ENCODE measurements around the gene STXBP4. TPM values are rescaled to one million over a fixed set of nuclear protein-coding genes. Genes with fewer than 3 reads are reported as not detected.
A peak's percentile ranks its signal among the peaks of the same experiment; 100 is the strongest.

The STXBP4 gene
- polyA plus RNA-seq, 1 donor (not counting 4 experiments of a cell fraction or from before 2014, with no cell fraction given), result 4.2 TPM

DNA sequence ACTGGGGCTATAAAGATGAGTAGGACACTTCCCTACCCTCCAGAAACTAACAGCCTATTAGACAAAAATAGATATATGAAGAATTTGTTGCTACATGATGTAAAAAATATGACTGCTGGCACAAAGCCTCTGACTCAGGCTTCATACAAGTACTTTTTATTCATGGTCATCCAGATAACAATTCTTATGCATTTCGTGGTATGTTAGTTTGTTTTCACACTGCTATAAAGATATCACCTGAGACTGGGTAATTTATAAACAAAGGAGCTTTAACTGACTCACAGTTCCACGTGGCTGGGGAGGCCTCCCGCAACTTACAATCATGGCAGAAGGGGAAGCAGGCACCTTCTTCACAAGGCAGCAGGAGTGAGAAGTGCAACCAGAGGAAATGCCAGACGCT is 183.7 kb downstream of the STXBP4 start:
- Histone ChIP-seq H3K4me3 (ENCODE audit: control insufficient read depth in 2 of 3, extremely low read depth in 1 of 3, insufficient read depth in 2 of 3, low read depth in 1 of 3, low read length in 3 of 3) (no peak overlapping the region), H3K4me1 (ENCODE audit: control insufficient read depth, extremely low read depth, insufficient read depth, low read length) (peaks cover 2% of the 10 kb centered on the region), H3K9me3 (ENCODE audit: control insufficient read depth, low read depth, low read length) (no peaks in the 10 kb centered on the region), H3K27ac (ENCODE audit: control insufficient read depth, insufficient read depth, low read length) (no peak overlapping the region), H3K27me3 (ENCODE audit: control insufficient read depth, extremely low read depth, insufficient read depth, low read length) (no peaks in the 10 kb centered on the region), H3K4me2 (ENCODE audit: control insufficient read depth, extremely low read depth, insufficient read depth, low read depth, low read length) (no peak overlapping the region), H2AFZ (ENCODE audit: control insufficient read depth, low read length) (no peak overlapping the region), H3K36me3 (ENCODE audit: control insufficient read depth in 2 of 2, extremely low read depth in 1 of 2, insufficient read depth in 2 of 2, low read length in 2 of 2) (no peaks in the 10 kb centered on the region), H3K9ac (ENCODE audit: control insufficient read depth, extremely low read depth, insufficient read depth, low read length) (no peak overlapping the region), H3K79me2 (ENCODE audit: control insufficient read depth, insufficient read depth, low read length) (no peaks in the 10 kb centered on the region), H3K9me1 (ENCODE audit: control insufficient read depth, extremely low read depth, insufficient read depth, low read length) (no peaks in the 10 kb centered on the region), H4K20me1 (ENCODE audit: control insufficient read depth, extremely low read depth, insufficient read depth, low read length) (no peaks in the 10 kb centered on the region)
- FAIRE-seq, result peak; percentile 9
- no peak for TF ChIP-seq EZH2 (IDR thresholded peaks at IDR 0.05; ENCODE audit: low read length)
- TF ChIP-seq, protein P1, sequence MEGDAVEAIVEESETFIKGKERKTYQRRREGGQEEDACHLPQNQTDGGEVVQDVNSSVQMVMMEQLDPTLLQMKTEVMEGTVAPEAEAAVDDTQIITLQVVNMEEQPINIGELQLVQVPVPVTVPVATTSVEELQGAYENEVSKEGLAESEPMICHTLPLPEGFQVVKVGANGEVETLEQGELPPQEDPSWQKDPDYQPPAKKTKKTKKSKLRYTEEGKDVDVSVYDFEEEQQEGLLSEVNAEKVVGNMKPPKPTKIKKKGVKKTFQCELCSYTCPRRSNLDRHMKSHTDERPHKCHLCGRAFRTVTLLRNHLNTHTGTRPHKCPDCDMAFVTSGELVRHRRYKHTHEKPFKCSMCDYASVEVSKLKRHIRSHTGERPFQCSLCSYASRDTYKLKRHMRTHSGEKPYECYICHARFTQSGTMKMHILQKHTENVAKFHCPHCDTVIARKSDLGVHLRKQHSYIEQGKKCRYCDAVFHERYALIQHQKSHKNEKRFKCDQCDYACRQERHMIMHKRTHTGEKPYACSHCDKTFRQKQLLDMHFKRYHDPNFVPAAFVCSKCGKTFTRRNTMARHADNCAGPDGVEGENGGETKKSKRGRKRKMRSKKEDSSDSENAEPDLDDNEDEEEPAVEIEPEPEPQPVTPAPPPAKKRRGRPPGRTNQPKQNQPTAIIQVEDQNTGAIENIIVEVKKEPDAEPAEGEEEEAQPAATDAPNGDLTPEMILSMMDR (optimal IDR thresholded peaks at IDR 0.05 in 1 of 3, IDR thresholded peaks at IDR 0.05 in 1 of 3, conservative IDR thresholded peaks at IDR 0.05 in 1 of 3; ENCODE audit: extremely low read depth in 1 of 3, insufficient read depth in 2 of 3, low read length in 3 of 3), result no peak
- dilution Hi-C loops (cut with MboI; ENCODE audit: extremely low pct_ligation_motif_present, low sequenced_read_pairs), result no loop called here
- no peak for DNase-seq (ENCODE audit: low read depth, low spot score)

GRCh38 chr17:55154101-55154500 is 185.5 kb downstream of the STXBP4 start:
- Histone ChIP-seq H3K4me2 (ENCODE audit: control insufficient read depth, extremely low read depth, insufficient read depth, low read depth, low read length) (no peak overlapping the region), H2AFZ (ENCODE audit: control insufficient read depth, low read length) (no peak overlapping the region), H3K79me2 (ENCODE audit: control insufficient read depth, insufficient read depth, low read length) (no peaks in the 10 kb centered on the region), H3K27ac (ENCODE audit: control insufficient read depth, insufficient read depth, low read length) (no peak overlapping the region), H4K20me1 (ENCODE audit: control insufficient read depth, extremely low read depth, insufficient read depth, low read length) (no peaks in the 10 kb centered on the region), H3K9me1 (ENCODE audit: control insufficient read depth, extremely low read depth, insufficient read depth, low read length) (no peaks in the 10 kb centered on the region), H3K36me3 (ENCODE audit: control insufficient read depth in 2 of 2, extremely low read depth in 1 of 2, insufficient read depth in 2 of 2, low read length in 2 of 2) (no peaks in the 10 kb centered on the region), H3K9ac (ENCODE audit: control insufficient read depth, extremely low read depth, insufficient read depth, low read length) (no peak overlapping the region), H3K9me3 (ENCODE audit: control insufficient read depth, low read depth, low read length) (no peaks in the 10 kb centered on the region), H3K4me3 (ENCODE audit: control insufficient read depth in 2 of 3, extremely low read depth in 1 of 3, insufficient read depth in 2 of 3, low read depth in 1 of 3, low read length in 3 of 3) (no peak overlapping the region), H3K4me1 (ENCODE audit: control insufficient read depth, extremely low read depth, insufficient read depth, low read length) (peaks cover 7% of the 10 kb centered on the region), H3K27me3 (ENCODE audit: control insufficient read depth, extremely low read depth, insufficient read depth, low read length) (no peaks in the 10 kb centered on the region)
- dilution Hi-C loops (cut with MboI; ENCODE audit: extremely low pct_ligation_motif_present, low sequenced_read_pairs), result no loop called here
- no peak for DNase-seq (ENCODE audit: low read depth, low spot score)
- FAIRE-seq, result no peak
- TF ChIP-seq EZH2 (IDR thresholded peaks at IDR 0.05; ENCODE audit: low read length), result no peak
- TF ChIP-seq, protein P1 (optimal IDR thresholded peaks at IDR 0.05 in 1 of 3, IDR thresholded peaks at IDR 0.05 in 1 of 3, conservative IDR thresholded peaks at IDR 0.05 in 1 of 3; ENCODE audit: extremely low read depth in 1 of 3, insufficient read depth in 2 of 3, low read length in 3 of 3), result no peak
